Neural cell (in vitro differentiated cells): ENCODE data around the gene STX8. TPM values are rescaled to one million over a fixed set of nuclear protein-coding genes. Genes with fewer than 3 reads are reported as not detected.

Experiments used
- H2AFZ ChIP-seq: fragments of 200-600, 300-800 bp; sonication (generic), shearing (Covaris generic); 2 replicates; pipeline ENCODE4 v1.6.0; 2014; ENCODE audit warnings: low read depth, mild to moderate bottlenecking, antibody characterized with exemption, low read length, moderate library complexity
- H3F3A ChIP-seq: fragments of 200-600 bp; shearing (Covaris generic); 2 replicates; pipeline ENCODE4 v1.6.1; 2016; ENCODE audit warnings: mild to moderate bottlenecking, moderate library complexity, mixed read lengths, antibody characterized with exemption, low read length; ENCODE audit not compliant: insufficient read depth, poor library complexity, severe bottlenecking
- H3K27ac ChIP-seq: fragments of 200-600, 300-800 bp; sonication (generic), shearing (Covaris generic); 2 replicates; pipeline ENCODE4 v1.5.1; 2014; ENCODE audit warnings: mild to moderate bottlenecking, low read length, moderate library complexity
- H3K27me3 ChIP-seq: fragments of 300-800, 200-600 bp; sonication (generic), shearing (Covaris generic); 2 replicates; pipeline ENCODE4 v1.6.0; 2014; ENCODE audit warnings: mild to moderate bottlenecking, low read depth, low read length, moderate library complexity; ENCODE audit not compliant: insufficient read depth
- H3K36me3 ChIP-seq: fragments of 300-800, 200-600 bp; sonication (generic), shearing (Covaris generic); 2 replicates; pipeline ENCODE4 v1.5.1; 2014; ENCODE audit warnings: mild to moderate bottlenecking, antibody characterized with exemption, low read length, moderate library complexity; ENCODE audit not compliant: insufficient read depth
- H3K4me2 ChIP-seq: fragments of 300-800, 200-600 bp; sonication (generic), shearing (Covaris generic); 2 replicates; pipeline ENCODE4 v1.6.0; 2014; ENCODE audit warnings: mild to moderate bottlenecking, low read length
- H3K4me3 ChIP-seq: fragments of 300-800, 200-600 bp; sonication (generic), shearing (Covaris generic); 2 replicates; pipeline ENCODE4 v1.5.1; 2014; ENCODE audit warnings: mild to moderate bottlenecking, low read length, moderate library complexity
- H3K79me2 ChIP-seq: fragments of 200-600 bp; shearing (Covaris generic); replicated peaks from 2 replicates; pipeline ENCODE4 v1.6.0; 2014; ENCODE audit warnings: mild to moderate bottlenecking, low read length, moderate library complexity; ENCODE audit not compliant: insufficient read depth
- H3K9ac ChIP-seq: fragments of 300-800, 200-600 bp; sonication (generic), shearing (Covaris generic); 2 replicates; pipeline ENCODE4 v1.6.1; 2016; ENCODE audit warnings: mild to moderate bottlenecking, low read length, mixed read lengths
- H3K9me2 ChIP-seq: fragments of 200-600 bp; shearing (Covaris generic); 2 replicates; pipeline ENCODE4 v1.6.1; 2016; ENCODE audit warnings: mild to moderate bottlenecking, low read length, mixed read lengths; ENCODE audit not compliant: insufficient read depth
- H3K9me3 ChIP-seq: fragments of 200-600, 300-800 bp; sonication (generic), shearing (Covaris generic); 2 replicates; pipeline ENCODE4 v1.6.1; 2016; ENCODE audit warnings: mild to moderate bottlenecking, mixed run types, low read length, moderate library complexity, mixed read lengths
- H4K20me1 ChIP-seq: fragments of 200-600 bp; shearing (Covaris generic); 2 replicates; pipeline ENCODE4 v1.6.1; 2016; ENCODE audit warnings: mild to moderate bottlenecking, mixed run types; ENCODE audit not compliant: insufficient read depth
- EP300 ChIP-seq: fragments of 450-650 bp; conservative IDR thresholded peaks from 2 replicates; pipeline ENCODE4 v1.6.1; 2014; ENCODE audit warnings: antibody characterized with exemption, mild to moderate bottlenecking, moderate library complexity; ENCODE audit not compliant: poor library complexity, severe bottlenecking
- EZH2 ChIP-seq: fragments of 200-600, 300-800 bp; shearing (Covaris generic), sonication (generic); IDR thresholded peaks from 2 replicates; pipeline ENCODE4 v1.6.1; 2014; ENCODE audit warnings: antibody characterized with exemption, low read length, borderline replicate concordance, mild to moderate bottlenecking; ENCODE audit not compliant: insufficient read depth, poor library complexity, severe bottlenecking
- MXI1 ChIP-seq: fragments of 450-650 bp; conservative IDR thresholded peaks from 2 replicates; pipeline ENCODE4 v1.6.1; 2014; ENCODE audit warnings: antibody characterized with exemption, mild to moderate bottlenecking; ENCODE audit not compliant: poor library complexity, severe bottlenecking
- POLR2AphosphoS5 ChIP-seq: IDR thresholded peaks from 2 replicates; pipeline ENCODE4 v1.6.1; 2012
- RAD21 ChIP-seq: fragments of 450-650 bp; conservative IDR thresholded peaks from 2 replicates; pipeline ENCODE4 v1.6.1; 2014; ENCODE audit warnings: antibody characterized with exemption, mild to moderate bottlenecking, moderate library complexity
- SMC3 ChIP-seq: fragments of 450-650 bp; conservative IDR thresholded peaks from 2 replicates; pipeline ENCODE4 v1.6.1; 2014; ENCODE audit warnings: antibody characterized with exemption, mild to moderate bottlenecking, moderate library complexity; ENCODE audit not compliant: poor library complexity
- TAF1 ChIP-seq: IDR thresholded peaks from 2 replicates; pipeline ENCODE4 v1.6.1; 2012; ENCODE audit warnings: low read depth
- polyA plus RNA-seq: library from polyadenylated mRNA; depleted of rRNA; stranded (reverse); fragments of >200 nt; gene quantifications from 2 replicates; pipeline ENCODE4 v1.2.3, GENCODE V29; 2014
- TF ChIP-seq, protein P1 (sequence below): fragments of 450-650 bp; IDR thresholded peaks from 2 replicates; pipeline ENCODE4 v1.5.1; 2014; ENCODE audit warnings: antibody characterized with exemption, mild to moderate bottlenecking, moderate library complexity; ENCODE audit not compliant: poor library complexity, severe bottlenecking
- TF ChIP-seq, protein P2 (sequence below): IDR thresholded peaks from 2 replicates; pipeline ENCODE4 v1.6.1; 2012; ENCODE audit warnings: borderline replicate concordance

The STX8 gene
- polyA plus RNA-seq, 1 donor from 2014 or later, result 100 TPM

DNA sequence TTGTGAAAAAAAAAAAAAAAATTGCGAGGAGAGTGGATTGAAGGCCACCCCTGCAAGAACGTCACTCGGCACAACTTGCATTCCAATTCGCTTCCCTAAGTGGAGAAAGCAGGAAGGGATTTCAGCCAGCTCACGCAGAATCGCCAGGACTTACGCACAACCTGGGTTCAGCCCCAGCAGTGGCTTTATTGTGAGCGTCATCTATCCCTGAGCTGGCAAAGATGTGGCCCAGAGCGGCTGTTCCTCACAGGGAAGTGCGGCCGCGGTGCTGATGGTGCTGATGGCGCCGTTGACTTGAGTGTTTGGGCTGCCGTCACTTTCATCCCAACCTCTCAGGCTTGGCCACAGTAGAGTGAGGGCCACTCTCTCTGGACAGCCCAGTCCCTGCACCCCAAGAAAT lies 356.7 kb downstream of the STX8 start:
- Histone ChIP-seq H3K79me2 (no peaks in the 10 kb centered on the region), H3K9me2 (no peaks in the 10 kb centered on the region), H3F3A (no peaks in the 10 kb centered on the region), H4K20me1 (no peaks in the 10 kb centered on the region), H3K27me3 (no peaks in the 10 kb centered on the region), H3K4me3 (no peak overlapping the region), H2AFZ (no peak overlapping the region), H3K36me3 (no peaks in the 10 kb centered on the region), H3K9ac (no peak overlapping the region), H3K9me3 (no peaks in the 10 kb centered on the region), H3K27ac (no peak overlapping the region), H3K4me2 (no peak overlapping the region)
- TF ChIP-seq MXI1 (no peak), EP300 (no peak), RAD21 (no peak), EZH2 (no peak), TAF1 (no peak), POLR2AphosphoS5 (no peak), SMC3 (no peak)
- TF ChIP-seq, protein P1, sequence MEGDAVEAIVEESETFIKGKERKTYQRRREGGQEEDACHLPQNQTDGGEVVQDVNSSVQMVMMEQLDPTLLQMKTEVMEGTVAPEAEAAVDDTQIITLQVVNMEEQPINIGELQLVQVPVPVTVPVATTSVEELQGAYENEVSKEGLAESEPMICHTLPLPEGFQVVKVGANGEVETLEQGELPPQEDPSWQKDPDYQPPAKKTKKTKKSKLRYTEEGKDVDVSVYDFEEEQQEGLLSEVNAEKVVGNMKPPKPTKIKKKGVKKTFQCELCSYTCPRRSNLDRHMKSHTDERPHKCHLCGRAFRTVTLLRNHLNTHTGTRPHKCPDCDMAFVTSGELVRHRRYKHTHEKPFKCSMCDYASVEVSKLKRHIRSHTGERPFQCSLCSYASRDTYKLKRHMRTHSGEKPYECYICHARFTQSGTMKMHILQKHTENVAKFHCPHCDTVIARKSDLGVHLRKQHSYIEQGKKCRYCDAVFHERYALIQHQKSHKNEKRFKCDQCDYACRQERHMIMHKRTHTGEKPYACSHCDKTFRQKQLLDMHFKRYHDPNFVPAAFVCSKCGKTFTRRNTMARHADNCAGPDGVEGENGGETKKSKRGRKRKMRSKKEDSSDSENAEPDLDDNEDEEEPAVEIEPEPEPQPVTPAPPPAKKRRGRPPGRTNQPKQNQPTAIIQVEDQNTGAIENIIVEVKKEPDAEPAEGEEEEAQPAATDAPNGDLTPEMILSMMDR, result no peak
- TF ChIP-seq, protein P2, sequence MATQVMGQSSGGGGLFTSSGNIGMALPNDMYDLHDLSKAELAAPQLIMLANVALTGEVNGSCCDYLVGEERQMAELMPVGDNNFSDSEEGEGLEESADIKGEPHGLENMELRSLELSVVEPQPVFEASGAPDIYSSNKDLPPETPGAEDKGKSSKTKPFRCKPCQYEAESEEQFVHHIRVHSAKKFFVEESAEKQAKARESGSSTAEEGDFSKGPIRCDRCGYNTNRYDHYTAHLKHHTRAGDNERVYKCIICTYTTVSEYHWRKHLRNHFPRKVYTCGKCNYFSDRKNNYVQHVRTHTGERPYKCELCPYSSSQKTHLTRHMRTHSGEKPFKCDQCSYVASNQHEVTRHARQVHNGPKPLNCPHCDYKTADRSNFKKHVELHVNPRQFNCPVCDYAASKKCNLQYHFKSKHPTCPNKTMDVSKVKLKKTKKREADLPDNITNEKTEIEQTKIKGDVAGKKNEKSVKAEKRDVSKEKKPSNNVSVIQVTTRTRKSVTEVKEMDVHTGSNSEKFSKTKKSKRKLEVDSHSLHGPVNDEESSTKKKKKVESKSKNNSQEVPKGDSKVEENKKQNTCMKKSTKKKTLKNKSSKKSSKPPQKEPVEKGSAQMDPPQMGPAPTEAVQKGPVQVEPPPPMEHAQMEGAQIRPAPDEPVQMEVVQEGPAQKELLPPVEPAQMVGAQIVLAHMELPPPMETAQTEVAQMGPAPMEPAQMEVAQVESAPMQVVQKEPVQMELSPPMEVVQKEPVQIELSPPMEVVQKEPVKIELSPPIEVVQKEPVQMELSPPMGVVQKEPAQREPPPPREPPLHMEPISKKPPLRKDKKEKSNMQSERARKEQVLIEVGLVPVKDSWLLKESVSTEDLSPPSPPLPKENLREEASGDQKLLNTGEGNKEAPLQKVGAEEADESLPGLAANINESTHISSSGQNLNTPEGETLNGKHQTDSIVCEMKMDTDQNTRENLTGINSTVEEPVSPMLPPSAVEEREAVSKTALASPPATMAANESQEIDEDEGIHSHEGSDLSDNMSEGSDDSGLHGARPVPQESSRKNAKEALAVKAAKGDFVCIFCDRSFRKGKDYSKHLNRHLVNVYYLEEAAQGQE, result no peak

DNA sequence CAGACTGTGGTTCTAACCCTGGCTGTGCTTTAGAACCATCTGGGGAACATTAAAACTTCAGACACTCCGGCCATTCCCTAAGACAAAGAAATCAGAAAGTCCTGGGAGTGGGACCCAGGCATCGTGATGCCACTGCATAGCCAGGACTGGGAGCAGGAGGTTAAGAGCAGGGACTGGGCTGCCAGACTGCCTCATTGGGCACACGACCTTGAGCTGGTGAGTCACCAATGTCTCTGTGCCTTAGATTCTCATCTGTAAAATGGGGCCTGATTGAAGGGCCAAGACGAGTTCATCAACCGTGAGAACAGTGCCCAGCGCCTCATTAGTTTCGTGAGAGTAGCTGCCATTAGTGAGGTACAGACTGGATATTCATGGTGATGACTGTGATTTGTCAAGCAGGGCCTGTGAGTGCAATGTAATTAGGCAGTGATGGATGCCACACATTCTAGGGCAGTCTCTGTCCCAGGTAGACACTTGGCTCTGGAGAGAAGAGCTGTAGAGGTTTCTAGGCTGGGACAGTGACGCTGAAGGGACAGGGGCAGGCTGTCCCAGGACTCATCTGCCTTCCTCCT lies 357.5 kb downstream of the STX8 start:
- Histone ChIP-seq H3K27ac (no peak overlapping the region), H3K79me2 (no peaks in the 10 kb centered on the region), H3K9me3 (no peaks in the 10 kb centered on the region), H3K9ac (no peak overlapping the region), H4K20me1 (no peaks in the 10 kb centered on the region), H3F3A (no peaks in the 10 kb centered on the region), H2AFZ (no peak overlapping the region), H3K36me3 (no peaks in the 10 kb centered on the region), H3K27me3 (no peaks in the 10 kb centered on the region), H3K9me2 (no peaks in the 10 kb centered on the region), H3K4me2 (no peak overlapping the region), H3K4me3 (no peak overlapping the region)
- TF ChIP-seq EP300 (no peak), MXI1 (no peak), SMC3 (no peak)
- TF ChIP-seq, protein P2, result no peak
- TF ChIP-seq, protein P1, result no peak
